HepG2 (cell line): ENCODE measurements around the gene EVPLL. TPM values are rescaled to one million over a fixed set of nuclear protein-coding genes. Genes with fewer than 3 reads are reported as not detected.
A peak's percentile ranks its signal among the peaks of the same experiment; 100 is the strongest.

Experiments used
- EEA1 ChIP-seq: sonication (generic); formaldehyde crosslinking; IDR thresholded peaks from 2 replicates; pipeline ENCODE4 v1.5.1; 2020; ENCODE audit warnings: mild to moderate bottlenecking, missing genetic modification reagents, borderline replicate concordance
- MAFK ChIP-seq, 2 experiments: IDR thresholded peaks in 1 of 2; conservative IDR thresholded peaks in 1 of 2; 2 replicates each; pipeline ENCODE4 v1.6.1; 2011; ENCODE audit warnings: improper control_type of control experiment in 2 of 2, low read length in 2 of 2
- MIER2 ChIP-seq: IDR thresholded peaks from 2 replicates; pipeline ENCODE4 v1.6.1; 2016; ENCODE audit warnings: missing biosample characterization, missing genetic modification reagents
- SP4 ChIP-seq: sonication (generic); formaldehyde crosslinking; IDR thresholded peaks from 2 replicates; pipeline ENCODE4 v1.8.1; 2023; ENCODE audit warnings: mild to moderate bottlenecking, missing genetic modification reagents
- ZFX ChIP-seq: sonication (generic); formaldehyde crosslinking; IDR thresholded peaks from 2 replicates; pipeline ENCODE4 v1.4.0; 2020; ENCODE audit warnings: mild to moderate bottlenecking, low read depth, missing genetic modification reagents, moderate library complexity
- ZNF354B ChIP-seq: sonication (generic); formaldehyde crosslinking; IDR thresholded peaks from 2 replicates; pipeline ENCODE4 v1.8.0; 2022; ENCODE audit warnings: mild to moderate bottlenecking, missing genetic modification reagents
- ZNF441 ChIP-seq: sonication (generic); formaldehyde crosslinking; IDR thresholded peaks from 2 replicates; pipeline ENCODE4 v1.7.0; 2021; ENCODE audit warnings: missing genetic modification reagents, borderline replicate concordance
- ZNF577 ChIP-seq: sonication (generic); formaldehyde crosslinking; IDR thresholded peaks from 2 replicates; pipeline ENCODE4 v1.4.0; 2020; ENCODE audit warnings: mild to moderate bottlenecking, low read depth, missing genetic modification reagents, borderline replicate concordance
- ZNF598 ChIP-seq: sonication (generic); formaldehyde crosslinking; IDR thresholded peaks from 2 replicates; pipeline ENCODE4 v1.5.1; 2020; ENCODE audit warnings: mild to moderate bottlenecking, missing genetic modification reagents, borderline replicate concordance
- ZNF747 ChIP-seq: sonication (generic); formaldehyde crosslinking; IDR thresholded peaks from 2 replicates; pipeline ENCODE4 v1.8.1; 2023; ENCODE audit warnings: missing genetic modification reagents, mild to moderate bottlenecking, borderline replicate concordance
- ZNF775 ChIP-seq: sonication (generic); formaldehyde crosslinking; IDR thresholded peaks from 2 replicates; pipeline ENCODE4 v1.4.0; 2020; ENCODE audit warnings: missing genetic modification reagents, mild to moderate bottlenecking, moderate library complexity, borderline replicate concordance
- polyA plus RNA-seq, 8 experiments: library from polyadenylated mRNA; depleted of rRNA in 3 of 8; stranded (reverse) in 7 of 8; unstranded in 1 of 8; fragments of >200 nt; fragmentation: Illumina TruSeq in 4 of 8; extraction: Trizol in 4 of 8; gene quantifications; 2 replicates each; pipeline versions ENCODE4 v1.2.1 to v1.2.3, GENCODE V29; 2011 to 2016; ENCODE audit warnings: low read depth in 4 of 8, missing spikeins in 1 of 8, mixed read lengths in 1 of 8; ENCODE audit not compliant: insufficient read depth in 1 of 8
- total RNA-seq, 5 experiments: library from RNA; depleted of rRNA; stranded (reverse); fragments of >200 nt; fragmentation: Illumina TruSeq; extraction: Trizol; gene quantifications; 2 replicates each; pipeline ENCODE4 v1.2.3, GENCODE V29; 2016; ENCODE audit warnings: low read depth in 1 of 5
- TF ChIP-seq, protein P1 (sequence below): sonication (generic); formaldehyde crosslinking; IDR thresholded peaks from 2 replicates; pipeline ENCODE4 v1.8.0; 2022; ENCODE audit warnings: missing genetic modification reagents, mild to moderate bottlenecking, moderate library complexity, borderline replicate concordance
- TF ChIP-seq, protein P2 (sequence below): sonication (generic); formaldehyde crosslinking; IDR thresholded peaks from 2 replicates; pipeline ENCODE4 v1.5.1; 2020; ENCODE audit warnings: missing genetic modification reagents, mild to moderate bottlenecking, borderline replicate concordance
- TF ChIP-seq, protein P3 (sequence below): sonication (generic); formaldehyde crosslinking; IDR thresholded peaks from 2 replicates; pipeline ENCODE4 v1.4.0; 2020; ENCODE audit warnings: low read depth, missing genetic modification reagents
- TF ChIP-seq, protein P4 (sequence below): sonication (generic); formaldehyde crosslinking; IDR thresholded peaks from 2 replicates; pipeline ENCODE4 v1.4.0; 2020; ENCODE audit warnings: missing genetic modification reagents

Gene EVPLL
- total and polyA plus RNA-seq, 2 of the 13 experiments (the other 11 are each of a cell fraction or from before 2014, with no cell fraction given), result 0.07 TPM; not detected in 1

DNA sequence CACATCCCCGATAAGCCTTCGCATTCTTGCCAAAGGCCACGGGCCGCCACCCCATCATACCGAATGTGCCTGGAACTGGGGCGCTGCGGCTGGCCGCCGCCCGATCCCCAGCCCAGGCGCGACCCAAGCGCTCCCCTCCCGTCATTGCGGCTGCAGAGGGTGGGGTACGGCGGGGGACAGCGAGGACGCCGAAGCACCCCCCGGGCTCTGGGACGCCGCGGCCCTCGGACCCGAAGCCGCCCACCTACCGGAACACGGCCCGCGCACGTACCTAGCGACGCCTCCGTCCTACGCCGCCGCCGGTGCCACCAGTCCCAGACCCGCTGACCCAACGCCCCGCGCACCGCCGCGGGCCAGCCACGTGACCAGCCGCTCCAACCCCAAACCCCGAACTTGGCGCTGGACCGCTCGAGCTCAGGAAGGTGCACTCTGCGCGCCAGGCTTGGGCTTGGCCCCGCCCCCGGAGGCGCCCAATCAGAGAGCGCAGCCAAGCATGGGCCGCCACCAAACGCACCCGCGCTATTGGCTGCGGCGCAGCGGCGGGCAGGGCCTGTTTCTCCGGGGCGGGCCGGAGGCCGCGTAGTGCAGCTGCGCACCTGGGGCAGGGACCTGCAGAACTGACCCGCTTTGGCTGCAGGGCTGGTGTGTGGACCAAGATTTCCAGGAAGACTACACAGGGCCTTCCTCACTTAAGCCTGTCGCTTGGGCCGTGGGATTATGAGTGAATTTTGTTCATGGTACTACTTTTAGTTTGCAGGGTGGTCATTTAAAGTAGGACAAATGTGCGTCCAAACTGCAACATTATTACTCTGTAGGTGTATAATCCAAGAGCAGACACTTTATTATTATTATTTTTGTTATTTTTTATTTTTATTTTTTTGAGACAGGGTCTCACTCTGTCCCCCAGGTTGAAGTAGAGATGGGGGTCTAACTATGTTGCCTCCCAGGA is 14.2 kb upstream of the EVPLL start, which contains the start of gene SHMT1 (continued):
- TF ChIP-seq, protein P1, sequence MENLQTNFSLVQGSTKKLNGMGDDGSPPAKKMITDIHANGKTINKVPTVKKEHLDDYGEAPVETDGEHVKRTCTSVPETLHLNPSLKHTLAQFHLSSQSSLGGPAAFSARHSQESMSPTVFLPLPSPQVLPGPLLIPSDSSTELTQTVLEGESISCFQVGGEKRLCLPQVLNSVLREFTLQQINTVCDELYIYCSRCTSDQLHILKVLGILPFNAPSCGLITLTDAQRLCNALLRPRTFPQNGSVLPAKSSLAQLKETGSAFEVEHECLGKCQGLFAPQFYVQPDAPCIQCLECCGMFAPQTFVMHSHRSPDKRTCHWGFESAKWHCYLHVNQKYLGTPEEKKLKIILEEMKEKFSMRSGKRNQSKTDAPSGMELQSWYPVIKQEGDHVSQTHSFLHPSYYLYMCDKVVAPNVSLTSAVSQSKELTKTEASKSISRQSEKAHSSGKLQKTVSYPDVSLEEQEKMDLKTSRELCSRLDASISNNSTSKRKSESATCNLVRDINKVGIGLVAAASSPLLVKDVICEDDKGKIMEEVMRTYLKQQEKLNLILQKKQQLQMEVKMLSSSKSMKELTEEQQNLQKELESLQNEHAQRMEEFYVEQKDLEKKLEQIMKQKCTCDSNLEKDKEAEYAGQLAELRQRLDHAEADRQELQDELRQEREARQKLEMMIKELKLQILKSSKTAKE (CRISPR knock-in tag), result no peak
- TF ChIP-seq SP4 (peak; percentile 95), MIER2 (no peak), ZNF598 (CRISPR knock-in tag) (peak; percentile 54; the same call in 1 of the 2 replicates), MAFK (conservative IDR thresholded peaks at IDR 0.05 in 1 of 2, IDR thresholded peaks at IDR 0.05 in 1 of 2; ENCODE audit: low read length in 2 of 2) (no peak), EEA1 (CRISPR knock-in tag) (peak; percentile 97), ZNF747 (CRISPR knock-in tag) (peak; percentile 67), ZNF775 (CRISPR knock-in tag) (no peak), ZNF577 (CRISPR knock-in tag) (no peak), ZFX (CRISPR knock-in tag) (peak; percentile 74), ZNF441 (CRISPR knock-in tag) (no peak), ZNF354B (CRISPR knock-in tag) (0 out of 2 replicates have a peak, but pooled peaks have one; percentile 52)
- TF ChIP-seq, protein P2, sequence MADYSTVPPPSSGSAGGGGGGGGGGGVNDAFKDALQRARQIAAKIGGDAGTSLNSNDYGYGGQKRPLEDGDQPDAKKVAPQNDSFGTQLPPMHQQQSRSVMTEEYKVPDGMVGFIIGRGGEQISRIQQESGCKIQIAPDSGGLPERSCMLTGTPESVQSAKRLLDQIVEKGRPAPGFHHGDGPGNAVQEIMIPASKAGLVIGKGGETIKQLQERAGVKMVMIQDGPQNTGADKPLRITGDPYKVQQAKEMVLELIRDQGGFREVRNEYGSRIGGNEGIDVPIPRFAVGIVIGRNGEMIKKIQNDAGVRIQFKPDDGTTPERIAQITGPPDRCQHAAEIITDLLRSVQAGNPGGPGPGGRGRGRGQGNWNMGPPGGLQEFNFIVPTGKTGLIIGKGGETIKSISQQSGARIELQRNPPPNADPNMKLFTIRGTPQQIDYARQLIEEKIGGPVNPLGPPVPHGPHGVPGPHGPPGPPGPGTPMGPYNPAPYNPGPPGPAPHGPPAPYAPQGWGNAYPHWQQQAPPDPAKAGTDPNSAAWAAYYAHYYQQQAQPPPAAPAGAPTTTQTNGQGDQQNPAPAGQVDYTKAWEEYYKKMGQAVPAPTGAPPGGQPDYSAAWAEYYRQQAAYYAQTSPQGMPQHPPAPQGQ (CRISPR knock-in tag), result no peak
- TF ChIP-seq, protein P3, sequence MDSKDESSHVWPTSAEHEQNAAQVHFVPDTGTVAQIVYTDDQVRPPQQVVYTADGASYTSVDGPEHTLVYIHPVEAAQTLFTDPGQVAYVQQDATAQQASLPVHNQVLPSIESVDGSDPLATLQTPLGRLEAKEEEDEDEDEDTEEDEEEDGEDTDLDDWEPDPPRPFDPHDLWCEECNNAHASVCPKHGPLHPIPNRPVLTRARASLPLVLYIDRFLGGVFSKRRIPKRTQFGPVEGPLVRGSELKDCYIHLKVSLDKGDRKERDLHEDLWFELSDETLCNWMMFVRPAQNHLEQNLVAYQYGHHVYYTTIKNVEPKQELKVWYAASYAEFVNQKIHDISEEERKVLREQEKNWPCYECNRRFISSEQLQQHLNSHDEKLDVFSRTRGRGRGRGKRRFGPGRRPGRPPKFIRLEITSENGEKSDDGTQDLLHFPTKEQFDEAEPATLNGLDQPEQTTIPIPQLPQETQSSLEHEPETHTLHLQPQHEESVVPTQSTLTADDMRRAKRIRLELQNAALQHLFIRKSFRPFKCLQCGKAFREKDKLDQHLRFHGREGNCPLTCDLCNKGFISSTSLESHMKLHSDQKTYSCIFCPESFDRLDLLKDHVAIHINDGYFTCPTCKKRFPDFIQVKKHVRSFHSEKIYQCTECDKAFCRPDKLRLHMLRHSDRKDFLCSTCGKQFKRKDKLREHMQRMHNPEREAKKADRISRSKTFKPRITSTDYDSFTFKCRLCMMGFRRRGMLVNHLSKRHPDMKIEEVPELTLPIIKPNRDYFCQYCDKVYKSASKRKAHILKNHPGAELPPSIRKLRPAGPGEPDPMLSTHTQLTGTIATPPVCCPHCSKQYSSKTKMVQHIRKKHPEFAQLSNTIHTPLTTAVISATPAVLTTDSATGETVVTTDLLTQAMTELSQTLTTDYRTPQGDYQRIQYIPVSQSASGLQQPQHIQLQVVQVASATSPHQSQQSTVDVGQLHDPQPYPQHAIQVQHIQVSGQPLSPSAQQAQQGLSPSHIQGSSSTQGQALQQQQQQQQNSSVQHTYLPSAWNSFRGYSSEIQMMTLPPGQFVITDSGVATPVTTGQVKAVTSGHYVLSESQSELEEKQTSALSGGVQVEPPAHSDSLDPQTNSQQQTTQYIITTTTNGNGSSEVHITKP, result no peak; the same call in 1 of the 2 replicates
- TF ChIP-seq, protein P4, sequence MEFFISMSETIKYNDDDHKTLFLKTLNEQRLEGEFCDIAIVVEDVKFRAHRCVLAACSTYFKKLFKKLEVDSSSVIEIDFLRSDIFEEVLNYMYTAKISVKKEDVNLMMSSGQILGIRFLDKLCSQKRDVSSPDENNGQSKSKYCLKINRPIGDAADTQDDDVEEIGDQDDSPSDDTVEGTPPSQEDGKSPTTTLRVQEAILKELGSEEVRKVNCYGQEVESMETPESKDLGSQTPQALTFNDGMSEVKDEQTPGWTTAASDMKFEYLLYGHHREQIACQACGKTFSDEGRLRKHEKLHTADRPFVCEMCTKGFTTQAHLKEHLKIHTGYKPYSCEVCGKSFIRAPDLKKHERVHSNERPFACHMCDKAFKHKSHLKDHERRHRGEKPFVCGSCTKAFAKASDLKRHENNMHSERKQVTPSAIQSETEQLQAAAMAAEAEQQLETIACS (CRISPR knock-in tag), result peak; percentile 57; the same call in 1 of the 2 replicates
